G401 (cell line): ENCODE data around the gene THOC5. TPM values are rescaled to one million over a fixed set of nuclear protein-coding genes. Genes with fewer than 3 reads are reported as not detected.
"Not testable (repeated sequence)": the region's sequence is repeated elsewhere in the genome, so short reads cannot be mapped to it uniquely, and the experiment has no call there.

ENCODE experiments used
- DNase-seq: peaks from one replicate; pipeline ENCODE4 v3.0.0-alpha.2; 2015; ENCODE audit warnings: low spot score
- in situ Hi-C: cut with HindIII; loops from 2 replicates; pipeline ENCODE4 v1.10.0; 2016; ENCODE audit warnings: low sequenced_read_pairs, mixed read lengths
- total RNA-seq: library from RNA; depleted of rRNA; stranded (reverse); fragments of >200 nt; shearing (Covaris generic); gene quantifications from 2 replicates; pipeline ENCODE4 v1.2.3, GENCODE V29; 2014

THOC5 gene
- total RNA-seq, 1 experiment from 2014 or later, result 62.6 TPM

GRCh38 chr22:29566513-29566912, 13.0 kb upstream of the THOC5 start:
- in situ Hi-C loops, result not testable (repeated sequence)

GRCh38 chr22:29563652-29564460, 10.3 kb upstream of the THOC5 start:
- DNase-seq, result no peak
- in situ Hi-C loops, result no loop called here

More at GRCh38 chr22:29566513-29566912, 13.0 kb upstream of the THOC5 start:
- not testable (repeated sequence) for DNase-seq

GRCh38 chr22:29559853-29560252, 6.3 kb upstream of the THOC5 start:
- in situ Hi-C loops, result no loop called here
- DNase-seq, result no peak

- in situ Hi-C loops, result no loop called here
- no peak for DNase-seq
Measured at GRCh38 chr22:29559030-29559429, 5.5 kb upstream of the THOC5 start.

- peak; percentile 31 for DNase-seq
- in situ Hi-C loops, result no loop called here
Measured at GRCh38 chr22:29555065-29555644, 1.6 kb upstream of the THOC5 start.

GRCh38 chr22:29552357-29552756, 1.2 kb downstream of the THOC5 start:
- in situ Hi-C loops, DNase-seq: not testable (repeated sequence)

- in situ Hi-C loops, result no loop called here
- no peak for DNase-seq
Measured at GRCh38 chr22:29550005-29550404, 3.6 kb downstream of the THOC5 start.

- DNase-seq, in situ Hi-C loops: not testable (repeated sequence)
Measured at GRCh38 chr22:29545045-29545444, 8.5 kb downstream of the THOC5 start.

- no peak for DNase-seq
Measured at GRCh38 chr22:29541845-29542244, 11.7 kb downstream of the THOC5 start.

GRCh38 chr22:29539105-29539504, 14.5 kb downstream of the THOC5 start:
- in situ Hi-C loops, result no loop called here
- DNase-seq, result no peak

More at GRCh38 chr22:29541845-29542244, 11.7 kb downstream of the THOC5 start:
- in situ Hi-C loops, result no loop called here

- DNase-seq, result no peak
- in situ Hi-C loops, result no loop called here
Measured at GRCh38 chr22:29536411-29536810, 17.1 kb downstream of the THOC5 start.

GRCh38 chr22:29531419-29531818, 22.1 kb downstream of the THOC5 start:
- DNase-seq, result no peak
- in situ Hi-C loops, result no loop called here

GRCh38 chr22:29530716-29531115, 22.8 kb downstream of the THOC5 start:
- no peak for DNase-seq
- in situ Hi-C loops, result no loop called here

- no peak for DNase-seq
- in situ Hi-C loops, result no loop called here
Measured at GRCh38 chr22:29528144-29528543, 25.4 kb downstream of the THOC5 start.

GRCh38 chr22:29524442-29525191, 28.9 kb downstream of the THOC5 start:
- DNase-seq, result peak; percentile 66
- in situ Hi-C loops, result no loop called here

- in situ Hi-C loops, result no loop called here
- DNase-seq, result no peak
Measured at GRCh38 chr22:29523761-29524160, 29.8 kb downstream of the THOC5 start.

GRCh38 chr22:29521526-29521925, 32.0 kb downstream of the THOC5 start:
- in situ Hi-C loops, result no loop called here
- DNase-seq, result no peak

- no peak for DNase-seq
- in situ Hi-C loops, result no loop called here
Measured at GRCh38 chr22:29520851-29521250, 32.7 kb downstream of the THOC5 start.

- DNase-seq, result no peak
- in situ Hi-C loops, result no loop called here
Measured at GRCh38 chr22:29519996-29520395, 33.6 kb downstream of the THOC5 start.

GRCh38 chr22:29518427-29518826, 35.1 kb downstream of the THOC5 start:
- in situ Hi-C loops, result no loop called here
- DNase-seq, result no peak
